ENCODE measurements around the gene NUP107. TPM values are rescaled to one million over a fixed set of nuclear protein-coding genes. Genes with fewer than 3 reads are reported as not detected.

The NUP107 gene
- total RNA-seq, 1 donor from 2014 or later: 93.6 TPM

DNA sequence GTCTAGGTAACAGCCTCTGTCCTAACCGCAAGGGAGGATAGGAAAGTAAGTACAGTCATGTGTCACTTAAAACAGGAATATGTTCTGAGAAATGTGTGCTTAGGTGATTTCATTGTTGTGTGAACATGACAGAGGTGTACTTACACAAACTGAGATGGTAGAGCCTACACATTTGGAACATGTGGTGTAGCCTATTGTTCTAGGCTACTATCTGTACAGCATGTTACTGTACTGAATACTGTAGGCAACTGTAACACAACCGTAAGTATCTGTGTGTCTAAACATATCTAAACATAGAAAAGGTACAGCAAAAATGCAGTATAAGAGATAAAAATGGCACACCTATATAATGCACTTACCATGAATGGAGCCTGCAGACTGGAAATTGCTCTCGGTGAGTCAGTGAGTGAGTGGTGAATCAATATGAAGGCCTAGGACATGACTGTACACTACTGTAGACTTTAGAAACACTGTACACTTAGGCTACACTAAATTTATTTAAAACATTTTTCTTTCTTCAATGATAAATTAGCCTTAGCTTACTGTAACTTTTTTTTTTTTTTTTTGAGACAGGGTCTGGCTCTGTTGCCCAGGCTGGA, 108.0 kb downstream of the NUP107 start:
- intact Hi-C loops (cut with micrococcal nuclease): no loop called here

Other genes with a start within 250 kb of the NUP107 start
- 253 and 268 TPM in 2 replicates for gene RAP1B, start 76.1 kb upstream of the NUP107 start, total RNA-seq
- 8.5 and 8.9 TPM in 2 replicates for gene SLC35E3, start 59.2 kb downstream of the NUP107 start, total RNA-seq
- 319 and 337 TPM in 2 replicates for gene MDM2, start 121.2 kb downstream of the NUP107 start, total RNA-seq
- gene CPM, start 246.2 kb downstream of the NUP107 start, total RNA-seq: 7.7 and 9.6 TPM in 2 replicates

Data from T-helper 1 cell treated with Interleukin-12 subunit alpha and Interleukin-12 subunit beta and Interleukin-4 antibody, amounts not matched to agents 30 ng/mL and 1 ng/mL, for 36 hours (primary cell).